Esophagus squamous epithelium (tissue), 4 donors: ENCODE data around the gene FAM185A.

ENCODE experiments used
- POLR2A ChIP-seq, 4 donors: fragments of 450-650 bp; IDR thresholded peaks; one replicate each; pipeline ENCODE4 v1.6.1; 2017; ENCODE audit warnings: antibody characterized with exemption in 4 of 4, mild to moderate bottlenecking in 4 of 4, moderate library complexity in 3 of 4
- TF ChIP-seq, protein P1 (sequence below), 6 experiments: fragments of 450-650 bp in 4 of 6; fragments of 200-600 bp in 2 of 6; sonication (generic) in 2 of 6; IDR thresholded peaks; one replicate each; pipeline ENCODE4 v1.5.1; 2016 to 2019; ENCODE audit warnings: antibody characterized with exemption in 6 of 6, mild to moderate bottlenecking in 4 of 6, moderate library complexity in 4 of 6

- TF ChIP-seq, protein P1, sequence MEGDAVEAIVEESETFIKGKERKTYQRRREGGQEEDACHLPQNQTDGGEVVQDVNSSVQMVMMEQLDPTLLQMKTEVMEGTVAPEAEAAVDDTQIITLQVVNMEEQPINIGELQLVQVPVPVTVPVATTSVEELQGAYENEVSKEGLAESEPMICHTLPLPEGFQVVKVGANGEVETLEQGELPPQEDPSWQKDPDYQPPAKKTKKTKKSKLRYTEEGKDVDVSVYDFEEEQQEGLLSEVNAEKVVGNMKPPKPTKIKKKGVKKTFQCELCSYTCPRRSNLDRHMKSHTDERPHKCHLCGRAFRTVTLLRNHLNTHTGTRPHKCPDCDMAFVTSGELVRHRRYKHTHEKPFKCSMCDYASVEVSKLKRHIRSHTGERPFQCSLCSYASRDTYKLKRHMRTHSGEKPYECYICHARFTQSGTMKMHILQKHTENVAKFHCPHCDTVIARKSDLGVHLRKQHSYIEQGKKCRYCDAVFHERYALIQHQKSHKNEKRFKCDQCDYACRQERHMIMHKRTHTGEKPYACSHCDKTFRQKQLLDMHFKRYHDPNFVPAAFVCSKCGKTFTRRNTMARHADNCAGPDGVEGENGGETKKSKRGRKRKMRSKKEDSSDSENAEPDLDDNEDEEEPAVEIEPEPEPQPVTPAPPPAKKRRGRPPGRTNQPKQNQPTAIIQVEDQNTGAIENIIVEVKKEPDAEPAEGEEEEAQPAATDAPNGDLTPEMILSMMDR (IDR thresholded peaks at IDR 0.05) = no peak
- no peak for TF ChIP-seq POLR2A (IDR thresholded peaks at IDR 0.05)
Observed at GRCh38 chr7:102821994-102822747, 73.4 kb downstream of the FAM185A start.
